GM21423 (cell line): Measurements from ENCODE around the gene LHX2.

ENCODE experiments used
- ATAC-seq: cut with Tn5 transposase; IDR thresholded peaks from one replicate; pipeline ENCODE4 v1.9.1; 2021; ENCODE audit warnings: mild to moderate bottlenecking, moderate library complexity; ENCODE audit not compliant: unreplicated experiment

Gene LHX2

DNA sequence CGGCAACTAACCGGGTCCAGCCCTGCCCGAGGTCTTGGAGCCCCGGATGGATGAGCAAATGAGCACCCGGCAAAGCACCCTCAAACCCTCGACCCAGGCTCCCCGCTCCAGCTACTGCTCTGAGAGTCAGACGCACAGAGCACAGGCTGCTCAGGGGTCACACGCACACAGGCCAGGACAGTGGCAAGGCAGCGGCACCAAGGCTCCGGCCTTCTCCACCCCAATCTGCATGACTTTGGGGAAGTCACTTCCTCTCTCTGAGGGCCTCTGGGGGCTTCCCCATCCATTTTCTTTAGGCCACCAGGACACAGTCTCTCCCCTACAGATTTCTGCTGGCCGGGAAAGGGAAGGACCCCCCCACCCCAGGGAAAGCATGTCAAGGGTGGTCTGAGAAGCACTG, 18.0 kb downstream of the LHX2 start:
- no peak for ATAC-seq

DNA sequence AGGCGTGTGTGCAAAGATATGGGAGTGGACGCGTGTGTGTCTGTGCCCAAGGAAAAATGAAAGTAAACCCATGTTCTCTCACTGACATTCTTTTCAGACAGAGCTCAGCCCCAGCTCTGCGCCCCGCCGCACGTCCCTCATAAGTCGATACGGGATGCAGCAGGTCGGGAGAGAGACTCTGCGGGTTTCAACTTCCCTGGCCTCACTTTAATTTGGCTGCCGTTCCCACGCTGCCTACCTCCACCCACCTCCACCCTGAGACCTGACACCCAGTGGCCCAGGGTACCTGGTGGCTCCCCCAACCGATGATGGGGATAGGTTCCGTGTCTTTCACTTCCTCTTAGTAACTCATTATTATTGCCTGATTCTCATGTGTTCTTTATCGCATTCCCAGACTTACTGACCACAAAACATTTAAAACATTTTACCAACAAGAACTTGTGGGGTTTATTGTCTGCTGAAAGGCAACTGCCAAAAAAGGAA, 19.4 kb downstream of the LHX2 start:
- no peak for ATAC-seq

DNA sequence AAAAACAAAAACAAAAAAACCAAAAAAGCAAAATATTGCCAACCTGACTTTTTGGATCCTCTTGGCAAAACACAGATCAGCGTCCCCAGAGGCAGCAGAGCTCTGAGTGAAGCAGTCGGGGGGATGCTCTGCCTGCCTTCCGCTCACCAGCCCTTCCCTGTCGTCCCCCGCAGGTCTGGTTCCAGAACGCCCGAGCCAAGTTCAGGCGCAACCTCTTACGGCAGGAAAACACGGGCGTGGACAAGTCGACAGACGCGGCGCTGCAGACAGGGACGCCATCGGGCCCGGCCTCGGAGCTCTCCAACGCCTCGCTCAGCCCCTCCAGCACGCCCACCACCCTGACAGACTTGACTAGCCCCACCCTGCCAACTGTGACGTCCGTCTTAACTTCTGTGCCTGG, 20.7 kb downstream of the LHX2 start:
- no peak for ATAC-seq

DNA sequence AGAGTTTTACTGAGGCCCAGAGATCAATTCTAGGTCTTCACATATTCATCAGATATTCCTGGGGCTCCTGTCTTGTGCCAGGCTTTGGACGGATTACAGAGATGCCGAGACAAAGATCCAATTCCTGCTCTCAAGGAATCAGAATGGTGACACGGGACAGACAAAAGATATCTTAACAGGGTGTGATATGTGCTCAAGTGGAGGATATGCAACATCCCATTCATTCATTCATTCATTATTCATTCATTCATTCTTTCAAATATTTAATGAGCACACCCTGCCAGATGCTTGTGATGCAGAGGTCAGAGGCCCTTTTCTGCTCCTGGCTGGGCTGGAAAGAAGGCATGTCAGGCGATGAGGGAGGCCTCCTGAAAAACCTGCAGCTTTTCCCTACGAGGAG, 21.8 kb downstream of the LHX2 start:
- no peak for ATAC-seq

DNA sequence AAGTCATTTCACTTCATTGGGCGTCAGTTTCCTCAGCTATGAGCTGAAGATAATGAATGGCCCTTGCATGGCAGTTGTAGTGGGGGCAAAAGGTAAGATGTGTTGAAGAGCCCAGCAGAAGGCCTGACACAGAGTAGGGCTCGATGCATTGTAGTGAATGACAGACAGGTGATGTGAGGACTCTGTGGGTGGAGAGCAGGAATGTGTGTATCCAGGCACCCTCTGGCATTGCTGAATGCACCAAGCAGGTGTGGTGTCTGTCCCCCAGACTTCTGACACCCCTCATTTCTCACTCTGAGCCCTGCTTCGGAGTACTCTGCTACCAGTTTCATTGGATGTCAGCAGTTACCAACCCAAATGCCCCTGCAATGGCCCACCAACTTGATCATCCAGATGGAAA, 22.4 kb downstream of the LHX2 start:
- no peak for ATAC-seq

DNA sequence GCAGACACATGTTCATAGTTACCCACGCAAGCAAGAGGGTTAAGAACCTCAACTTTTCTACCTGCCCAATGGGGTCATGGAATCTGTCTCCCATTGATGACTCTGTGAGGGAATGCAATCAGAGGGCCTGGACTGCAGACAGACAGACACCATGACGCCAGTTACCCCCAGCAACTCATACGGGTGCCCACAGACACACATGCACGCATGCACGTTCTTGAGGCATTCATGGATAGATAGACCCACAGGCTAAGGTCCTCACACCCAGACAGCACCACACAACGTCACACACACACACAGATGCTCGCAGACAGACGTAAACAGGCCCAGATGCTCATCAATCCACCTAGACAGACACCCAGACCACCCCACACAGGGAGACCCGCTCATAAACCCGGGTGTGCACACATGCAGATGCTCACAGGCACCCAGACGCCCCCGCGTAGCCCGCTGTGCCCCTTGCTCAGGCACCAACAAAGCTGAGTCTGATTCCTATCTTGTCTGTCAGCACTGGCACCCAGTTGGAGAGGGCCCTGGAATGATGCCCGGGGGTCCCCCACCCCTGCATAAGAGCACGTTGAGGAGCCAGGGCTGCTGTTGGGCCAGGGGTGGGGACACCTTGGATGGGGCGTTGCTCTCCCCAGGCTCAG, 23.6 kb downstream of the LHX2 start:
- ATAC-seq = no peak

DNA sequence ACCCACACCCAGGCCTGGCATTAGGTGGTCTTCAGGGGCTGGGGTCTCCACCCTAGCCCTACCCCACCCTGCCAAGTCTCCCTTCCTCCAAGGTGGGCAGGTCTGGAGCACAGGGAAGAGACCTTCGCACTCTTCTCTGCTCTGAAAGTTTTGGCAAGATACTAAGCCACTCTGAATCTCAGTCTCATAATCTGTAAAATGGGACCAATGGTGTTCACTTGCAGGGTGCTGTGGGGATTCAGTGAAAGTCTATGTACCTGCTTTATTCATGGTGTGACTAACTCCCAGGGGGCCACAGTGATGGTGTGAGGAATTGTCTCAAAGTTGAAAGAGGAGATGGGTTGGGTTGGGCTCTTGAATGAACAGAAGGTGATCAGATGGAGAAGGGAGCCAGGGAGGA, 25.0 kb downstream of the LHX2 start:
- no peak for ATAC-seq

DNA sequence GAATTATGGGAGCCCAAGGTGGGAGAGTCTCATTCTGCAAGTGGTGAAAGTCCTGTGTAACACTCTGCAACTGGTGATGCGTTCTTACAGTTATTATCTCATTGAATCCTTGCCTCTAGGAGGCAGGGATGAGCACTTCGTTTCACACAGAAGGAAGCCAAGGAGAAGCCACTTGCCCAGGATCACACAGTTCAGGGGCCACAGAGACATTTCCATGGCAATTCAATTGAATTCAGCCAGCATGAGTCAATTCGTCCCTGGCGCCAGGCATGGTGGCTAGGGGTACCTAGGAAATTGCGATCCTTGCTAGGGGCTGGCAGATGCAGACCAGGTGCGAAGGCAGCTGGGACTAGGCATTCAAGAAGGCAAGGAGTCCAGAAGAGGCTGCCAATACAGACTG, 26.2 kb downstream of the LHX2 start:
- ATAC-seq = no peak

DNA sequence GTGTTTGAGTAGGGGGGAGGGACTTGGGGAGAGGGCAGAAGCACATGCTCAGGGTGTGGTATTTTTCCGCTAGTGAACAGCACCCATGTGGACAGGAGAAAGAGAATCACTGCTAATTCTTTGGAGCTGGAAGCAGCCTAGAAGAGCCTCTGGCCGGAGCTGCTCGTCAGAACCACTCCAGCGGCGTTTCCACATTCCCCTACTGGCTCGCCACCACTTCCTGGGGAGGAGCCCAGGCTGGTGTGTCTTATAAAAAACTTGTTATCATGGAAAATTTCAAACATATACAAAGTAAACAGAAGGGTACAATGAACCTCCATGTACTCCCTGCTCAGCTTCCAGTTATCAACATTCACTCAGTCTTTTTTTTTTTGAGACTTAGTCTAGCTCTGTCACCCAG, 26.7 kb downstream of the LHX2 start:
- no peak for ATAC-seq

DNA sequence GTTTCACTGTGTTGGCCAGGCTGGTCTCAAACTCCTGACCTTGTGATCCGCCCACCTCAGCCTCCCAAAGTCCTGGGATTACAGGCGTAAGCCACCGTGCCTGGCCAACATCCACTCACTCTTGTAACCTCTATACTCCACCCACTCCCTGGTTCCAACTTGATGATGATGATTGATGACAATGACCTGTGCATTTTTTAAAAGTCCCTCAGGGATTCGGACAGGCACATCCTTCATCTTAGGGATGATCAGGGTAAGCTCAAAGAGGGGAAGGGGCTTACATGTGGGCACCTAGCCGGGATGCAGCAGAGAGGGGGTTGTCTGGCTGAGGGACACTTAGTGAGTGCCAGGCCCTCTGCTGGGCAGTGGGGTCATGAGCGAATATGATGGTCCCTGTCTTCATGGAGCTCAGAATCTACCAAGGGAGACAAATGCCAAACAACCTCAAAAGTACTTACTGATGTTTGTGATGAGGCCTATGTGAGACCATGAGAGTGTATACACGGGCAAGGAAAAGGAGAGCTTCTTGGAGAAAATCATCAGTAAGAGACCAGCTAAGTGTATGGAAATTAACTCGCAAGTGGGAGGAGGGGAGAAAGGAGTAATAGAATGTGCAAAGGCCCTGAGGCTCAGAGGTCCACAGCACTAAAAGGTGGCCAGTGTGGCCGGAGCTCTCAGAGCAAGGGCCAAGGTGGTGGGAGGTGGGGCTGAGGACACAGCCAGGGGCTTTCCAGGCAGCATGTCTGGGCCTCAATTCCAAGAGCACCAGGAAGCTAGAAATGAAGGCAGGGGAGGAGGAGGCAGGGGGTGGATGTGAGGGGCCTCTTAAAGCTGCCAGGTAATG, 27.4 kb downstream of the LHX2 start:
- ATAC-seq = no peak

DNA sequence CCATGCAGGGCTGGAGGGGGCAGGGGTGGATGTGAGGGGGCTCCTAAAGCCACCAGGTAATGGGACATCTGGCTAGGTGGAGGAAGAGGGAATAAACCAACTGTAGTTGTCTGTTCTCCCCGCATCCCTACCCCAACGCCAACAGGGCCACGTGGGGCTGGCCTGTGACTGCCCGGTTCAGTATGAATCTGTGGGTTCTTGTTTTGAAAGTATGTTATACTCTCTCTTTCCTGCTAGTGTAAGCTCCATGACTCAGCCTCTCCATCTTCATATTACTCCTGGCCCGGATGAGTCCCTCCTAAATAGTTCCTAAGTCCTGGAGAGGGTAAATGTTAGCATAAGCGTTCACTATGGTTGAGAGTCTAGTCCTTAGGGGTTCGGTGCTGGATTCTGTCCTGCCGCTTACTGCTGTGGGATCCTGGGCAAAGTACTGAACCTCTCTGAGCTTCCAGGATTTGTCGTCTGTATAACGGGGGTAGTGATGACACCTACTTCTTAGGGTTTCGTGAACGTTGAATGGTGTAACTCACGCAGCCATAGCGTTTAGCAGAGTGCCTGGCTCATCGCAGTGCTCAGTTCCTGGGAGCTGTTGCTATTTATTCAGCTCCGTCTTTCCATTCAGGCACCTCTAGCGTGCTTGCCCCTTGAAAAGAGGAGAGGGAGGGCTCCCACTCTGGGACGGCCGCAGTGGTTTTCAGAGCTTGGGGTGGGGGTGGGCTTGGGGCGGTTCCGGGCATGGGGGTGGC, 28.8 kb downstream of the LHX2 start:
- no peak for ATAC-seq

DNA sequence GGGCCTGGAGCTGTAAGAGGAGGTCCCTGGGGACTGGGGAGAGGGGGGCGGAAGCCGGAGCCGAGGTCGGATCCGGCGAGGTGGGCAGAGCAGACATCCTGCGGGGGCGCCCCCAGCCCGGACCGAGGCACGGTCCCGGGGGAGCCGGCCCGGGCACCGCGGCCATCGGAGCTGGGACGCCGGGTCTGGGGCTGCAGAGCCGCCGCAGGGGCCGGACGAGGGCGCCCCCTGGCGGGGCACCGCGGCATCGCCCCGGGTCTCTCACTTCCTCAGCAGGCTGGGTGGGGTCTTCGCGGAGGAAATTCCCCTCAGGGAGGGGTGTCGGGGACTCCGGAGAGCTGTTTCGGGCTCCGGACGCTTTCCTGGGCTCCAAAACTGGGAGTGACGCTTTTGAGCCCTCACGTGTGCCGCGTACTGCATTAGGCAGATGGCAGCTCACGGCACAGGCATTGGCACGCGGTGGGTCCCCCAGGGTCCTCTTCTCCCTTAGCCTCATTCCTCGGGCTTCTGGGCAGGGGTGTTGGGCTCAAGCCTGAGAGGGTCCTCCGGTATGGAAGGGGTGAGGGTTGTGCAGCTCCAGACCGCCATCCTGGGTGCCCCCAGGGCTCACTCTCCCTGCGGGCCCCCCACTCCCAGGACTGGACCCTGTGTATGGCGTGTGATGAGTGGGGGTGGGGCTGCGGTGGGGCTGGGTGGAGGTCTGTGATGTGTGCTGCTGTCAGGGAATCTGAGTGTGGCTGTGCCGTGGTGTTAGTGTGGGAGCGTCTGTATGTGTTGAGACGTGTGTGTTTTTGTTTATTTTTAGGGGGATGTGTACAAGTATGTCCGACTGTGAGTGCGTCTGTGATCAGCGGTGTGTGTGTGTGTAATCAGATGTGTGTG, 29.6 kb downstream of the LHX2 start:
- ATAC-seq = no peak

DNA sequence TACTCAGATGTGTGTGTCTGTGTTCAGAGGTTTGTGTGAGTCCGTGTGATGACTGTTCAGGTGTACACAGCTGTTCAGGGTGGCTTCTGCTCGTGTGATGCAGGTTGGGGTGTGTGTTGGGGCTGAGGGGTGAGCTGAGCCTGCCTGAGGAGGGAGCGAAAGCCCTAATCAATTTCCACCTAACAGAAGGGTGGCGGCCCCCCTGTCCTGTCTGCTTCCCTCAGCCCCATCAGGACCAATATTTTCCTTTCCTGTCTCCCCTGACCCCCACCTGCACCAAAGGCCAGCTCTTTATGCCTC, 30.2 kb downstream of the LHX2 start:
- no peak for ATAC-seq

DNA sequence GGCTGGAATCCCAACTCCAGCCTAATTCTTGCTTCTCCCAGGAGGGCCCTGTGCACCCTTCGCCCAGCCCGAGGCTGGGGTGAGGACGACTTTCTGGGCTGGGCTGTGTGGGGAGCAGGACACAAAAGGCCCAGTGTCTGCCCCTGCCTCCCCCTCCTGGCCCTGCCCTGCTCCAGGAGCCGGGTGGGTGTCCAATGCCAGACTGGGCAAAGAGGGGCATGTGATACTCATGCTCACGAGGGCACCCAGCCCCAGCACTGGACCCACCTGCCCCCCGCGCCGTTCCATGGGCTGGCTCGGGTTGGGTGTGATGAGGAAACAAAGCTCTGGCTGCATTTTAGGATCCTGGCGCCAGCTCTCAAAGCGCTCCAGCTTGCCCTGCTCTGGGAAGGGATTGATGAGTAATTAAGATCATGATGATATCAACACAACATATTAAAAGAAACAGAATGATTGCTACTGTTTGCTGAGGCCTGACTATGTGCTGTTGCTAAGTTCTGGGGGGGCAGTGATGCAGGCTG, 30.7 kb downstream of the LHX2 start:
- ATAC-seq = no peak

DNA sequence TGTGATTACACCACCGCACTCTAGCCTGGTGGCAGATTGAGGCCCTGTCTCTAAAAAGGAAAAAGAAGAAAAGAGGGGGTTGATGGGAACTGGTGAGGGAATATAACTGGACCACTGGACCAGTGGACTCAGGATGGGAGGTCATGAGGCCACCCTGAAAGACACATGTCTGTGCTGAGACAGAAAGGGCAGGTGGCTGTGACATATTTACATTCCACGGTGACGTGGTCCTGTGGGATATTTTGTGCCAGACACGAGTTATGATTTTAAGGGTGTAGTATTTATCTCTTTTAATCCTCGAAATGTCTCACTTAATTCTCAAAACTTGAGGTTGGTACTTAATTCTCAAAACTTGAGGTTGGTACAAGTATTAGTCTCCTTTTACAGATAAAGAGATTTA, 32.9 kb downstream of the LHX2 start:
- ATAC-seq = no peak

DNA sequence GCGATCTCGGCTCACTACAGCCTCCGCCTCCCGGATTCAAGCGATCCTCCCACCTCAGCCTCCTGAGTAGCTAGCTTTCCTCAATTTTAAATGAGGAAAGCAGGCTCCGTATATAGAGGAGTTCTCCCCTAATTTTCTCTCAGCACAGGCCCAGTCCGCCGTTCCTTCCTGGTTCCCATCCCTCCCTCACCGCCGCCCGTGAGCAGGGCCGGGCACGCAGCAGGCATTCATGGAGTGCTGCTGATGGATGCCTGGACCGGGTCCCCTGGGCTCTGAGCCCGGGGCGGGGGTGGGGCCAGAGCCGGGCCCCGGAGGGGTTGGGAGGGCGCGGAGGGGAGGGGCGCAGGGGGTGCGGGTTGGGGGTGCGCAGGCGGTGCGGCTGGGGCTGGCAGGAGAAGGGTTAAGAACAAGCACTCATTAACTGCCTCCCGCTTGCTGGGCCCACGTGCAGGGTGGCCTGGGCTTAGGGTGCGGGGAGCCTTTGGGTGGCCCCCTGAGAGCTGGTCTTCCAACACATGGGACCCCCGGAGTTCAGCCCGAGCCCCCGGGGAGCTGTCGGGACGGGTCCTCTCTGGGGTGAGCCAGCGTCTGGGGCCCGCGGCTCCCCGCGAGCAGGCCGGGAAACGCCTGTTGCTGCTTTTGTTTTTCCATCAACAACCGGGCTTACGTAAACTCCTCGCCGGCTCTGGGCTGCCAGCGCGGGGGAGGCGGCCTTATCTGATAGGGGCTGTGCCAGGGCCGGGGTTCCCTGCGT, 33.7 kb downstream of the LHX2 start:
- ATAC-seq = no peak

DNA sequence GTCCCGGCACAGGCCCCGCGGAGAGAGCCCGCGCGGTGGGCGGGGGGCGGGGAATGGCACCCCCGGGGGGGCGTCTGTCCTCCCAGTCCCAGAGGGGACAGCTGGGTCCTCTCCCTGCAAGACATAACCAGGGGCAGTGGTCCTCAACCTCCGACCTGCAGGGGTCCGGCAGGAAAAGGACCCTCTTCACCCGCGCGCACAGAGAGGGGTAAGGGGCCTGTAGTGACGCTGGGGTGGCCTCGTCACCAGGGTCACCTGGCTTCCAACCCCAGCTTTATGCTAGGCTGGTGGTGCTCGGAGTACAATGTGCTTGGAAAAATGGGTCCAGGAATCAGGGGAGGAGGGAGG, 34.2 kb downstream of the LHX2 start:
- ATAC-seq = no peak

DNA sequence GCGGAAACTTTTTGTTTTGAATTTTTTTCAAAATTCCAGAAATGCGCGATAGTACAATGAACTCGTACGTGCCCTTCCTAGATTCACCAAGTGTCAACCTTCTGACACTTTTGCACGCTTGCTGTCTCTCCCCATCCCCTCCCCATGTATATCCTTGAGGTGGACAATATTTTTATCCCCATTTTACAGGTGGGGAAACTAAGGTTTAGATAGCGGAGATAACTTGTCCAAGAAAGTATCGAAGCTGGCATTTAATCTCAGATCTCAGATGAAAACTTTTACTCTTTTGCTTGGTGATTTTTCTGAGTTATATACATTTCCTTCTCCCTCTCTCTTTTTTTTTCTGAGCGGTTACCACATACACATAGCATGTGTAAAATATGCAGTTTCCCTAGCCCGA, 34.6 kb downstream of the LHX2 start:
- no peak for ATAC-seq

DNA sequence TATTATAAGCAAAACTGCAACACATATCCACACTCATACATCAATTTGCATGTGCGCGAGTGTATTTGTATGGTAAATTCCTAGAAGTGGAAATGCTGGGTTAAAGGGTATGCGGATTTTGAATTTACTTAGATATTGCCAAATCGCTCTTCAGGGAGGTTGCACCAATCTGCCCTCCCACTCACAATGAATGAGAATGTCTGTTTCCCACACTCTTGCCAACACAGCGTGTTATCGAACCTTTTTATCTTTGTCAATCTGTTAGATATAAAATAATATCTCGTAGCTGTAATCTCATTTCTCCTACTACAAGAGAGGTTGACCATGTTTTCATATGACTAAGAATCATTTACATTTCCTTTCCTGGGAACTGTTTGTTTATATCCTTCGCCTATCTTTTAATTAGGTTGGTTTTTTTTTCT, 35.7 kb downstream of the LHX2 start:
- no peak for ATAC-seq

DNA sequence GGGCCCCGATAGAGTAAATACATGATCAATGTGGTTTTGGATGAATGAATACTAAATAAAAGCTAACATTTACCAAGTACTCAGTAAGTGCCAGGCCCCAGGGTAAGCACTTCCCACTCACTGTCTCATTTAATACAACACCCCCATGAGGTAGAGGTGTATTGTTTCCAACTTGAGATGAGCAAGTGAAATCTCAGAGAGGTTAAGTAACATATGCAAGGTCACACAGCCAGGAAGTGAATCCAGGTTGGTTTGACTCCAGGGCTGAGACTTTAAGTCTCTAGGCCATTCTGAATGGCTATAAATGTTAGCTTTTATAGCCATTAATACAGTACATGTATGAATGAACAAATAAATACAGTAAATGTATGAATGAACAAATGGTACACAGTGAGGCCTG, 39.4 kb downstream of the LHX2 start:
- ATAC-seq = no peak
